H1 (cell line): ENCODE data around the gene MROH8. TPM values are rescaled to one million over a fixed set of nuclear protein-coding genes. Genes with fewer than 3 reads are reported as not detected.

ENCODE experiments used
- CREB1 ChIP-seq: IDR thresholded peaks from 2 replicates; pipeline ENCODE4 v1.6.1; 2012; ENCODE audit warnings: inconsistent platforms
- NRF1 ChIP-seq: IDR thresholded peaks from 2 replicates; pipeline ENCODE4 v1.6.1; 2011; ENCODE audit warnings: mild to moderate bottlenecking, low read depth, low read length, improper control_type of control experiment
- POLR2AphosphoS5 ChIP-seq: IDR thresholded peaks from 2 replicates; pipeline ENCODE4 v1.6.1; 2011; ENCODE audit warnings: low read depth, low read length
- SAP30 ChIP-seq: fragments of 300-600 bp; sonication (generic); IDR thresholded peaks from 2 replicates; pipeline ENCODE4 v1.7.1; 2012; ENCODE audit warnings: low read length, moderate library complexity, mild to moderate bottlenecking, inconsistent platforms; ENCODE audit not compliant: insufficient read depth, insufficient replicate concordance
- polyA plus RNA-seq, 7 experiments: library from polyadenylated mRNA; depleted of rRNA in 3 of 7; stranded (reverse) in 5 of 7; unstranded in 2 of 7; fragments of >200 nt in 5 of 7; fragments of 200-250 nt in 2 of 7; gene quantifications; 1 replicate in 5 of 7; 2 replicates in 1 of 7; 4 replicates in 1 of 7; pipeline versions ENCODE4 v1.2.1 to v1.2.3, GENCODE V29; 2011 to 2013; ENCODE audit warnings: missing spikeins in 2 of 7, mixed read lengths in 2 of 7
- total RNA-seq: library from RNA; stranded (reverse); fragmentation: NEBNext Ultra II Directional; extraction: Animal tissue kit (Norgen Biotek cat#: 25700); gene quantifications from 2 replicates; pipeline ENCODE4 v1.2.1, GENCODE V29; 2021
- TF ChIP-seq, protein P1 (sequence below): fragments of 300-600 bp; sonication (generic); IDR thresholded peaks from 2 replicates; pipeline ENCODE4 v1.7.1; 2012; ENCODE audit warnings: low read length, moderate library complexity, mild to moderate bottlenecking, inconsistent platforms; ENCODE audit not compliant: insufficient replicate concordance
- TF ChIP-seq, protein P2 (sequence below), 3 experiments: IDR thresholded peaks; 1 replicate in 2 of 3; 2 replicates in 1 of 3; pipeline versions ENCODE4 v1.5.1 to v1.6.1; 2011; ENCODE audit warnings: low read length in 3 of 3, mild to moderate bottlenecking in 3 of 3, inconsistent platforms in 2 of 3, low read depth in 1 of 3, moderate library complexity in 1 of 3; ENCODE audit not compliant: insufficient read depth in 1 of 3; ENCODE audit errors: control extremely low read depth in 1 of 3

The MROH8 gene
- total and polyA plus RNA-seq, 2 of the 8 experiments (the other 6 are each of a cell fraction or from before 2014, with no cell fraction given) = 0.50 to 0.86 TPM

DNA sequence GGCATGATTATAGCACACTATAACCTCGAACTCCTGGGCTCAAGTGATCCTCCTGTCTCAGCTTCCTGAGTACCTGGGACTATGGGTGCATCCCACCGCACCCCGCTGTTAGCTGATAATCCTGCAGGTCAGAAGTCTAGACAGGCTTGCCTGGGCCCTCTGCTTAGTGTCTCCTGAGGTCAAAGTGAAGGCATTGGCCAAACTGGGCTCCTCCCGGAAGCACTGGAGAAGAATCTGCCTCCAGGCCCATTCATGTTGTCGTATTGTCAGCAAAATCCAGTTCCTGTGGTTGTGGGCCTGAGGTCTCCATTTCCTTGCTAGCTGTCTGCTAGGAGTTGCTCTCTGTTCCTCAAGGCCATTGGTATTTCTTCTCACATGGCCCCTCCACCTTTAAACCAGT, 6.3 kb upstream of the MROH8 start (continued):
- TF ChIP-seq POLR2AphosphoS5 (no peak), CREB1 (no peak), SAP30 (no peak), NRF1 (no peak)
- TF ChIP-seq, protein P1, sequence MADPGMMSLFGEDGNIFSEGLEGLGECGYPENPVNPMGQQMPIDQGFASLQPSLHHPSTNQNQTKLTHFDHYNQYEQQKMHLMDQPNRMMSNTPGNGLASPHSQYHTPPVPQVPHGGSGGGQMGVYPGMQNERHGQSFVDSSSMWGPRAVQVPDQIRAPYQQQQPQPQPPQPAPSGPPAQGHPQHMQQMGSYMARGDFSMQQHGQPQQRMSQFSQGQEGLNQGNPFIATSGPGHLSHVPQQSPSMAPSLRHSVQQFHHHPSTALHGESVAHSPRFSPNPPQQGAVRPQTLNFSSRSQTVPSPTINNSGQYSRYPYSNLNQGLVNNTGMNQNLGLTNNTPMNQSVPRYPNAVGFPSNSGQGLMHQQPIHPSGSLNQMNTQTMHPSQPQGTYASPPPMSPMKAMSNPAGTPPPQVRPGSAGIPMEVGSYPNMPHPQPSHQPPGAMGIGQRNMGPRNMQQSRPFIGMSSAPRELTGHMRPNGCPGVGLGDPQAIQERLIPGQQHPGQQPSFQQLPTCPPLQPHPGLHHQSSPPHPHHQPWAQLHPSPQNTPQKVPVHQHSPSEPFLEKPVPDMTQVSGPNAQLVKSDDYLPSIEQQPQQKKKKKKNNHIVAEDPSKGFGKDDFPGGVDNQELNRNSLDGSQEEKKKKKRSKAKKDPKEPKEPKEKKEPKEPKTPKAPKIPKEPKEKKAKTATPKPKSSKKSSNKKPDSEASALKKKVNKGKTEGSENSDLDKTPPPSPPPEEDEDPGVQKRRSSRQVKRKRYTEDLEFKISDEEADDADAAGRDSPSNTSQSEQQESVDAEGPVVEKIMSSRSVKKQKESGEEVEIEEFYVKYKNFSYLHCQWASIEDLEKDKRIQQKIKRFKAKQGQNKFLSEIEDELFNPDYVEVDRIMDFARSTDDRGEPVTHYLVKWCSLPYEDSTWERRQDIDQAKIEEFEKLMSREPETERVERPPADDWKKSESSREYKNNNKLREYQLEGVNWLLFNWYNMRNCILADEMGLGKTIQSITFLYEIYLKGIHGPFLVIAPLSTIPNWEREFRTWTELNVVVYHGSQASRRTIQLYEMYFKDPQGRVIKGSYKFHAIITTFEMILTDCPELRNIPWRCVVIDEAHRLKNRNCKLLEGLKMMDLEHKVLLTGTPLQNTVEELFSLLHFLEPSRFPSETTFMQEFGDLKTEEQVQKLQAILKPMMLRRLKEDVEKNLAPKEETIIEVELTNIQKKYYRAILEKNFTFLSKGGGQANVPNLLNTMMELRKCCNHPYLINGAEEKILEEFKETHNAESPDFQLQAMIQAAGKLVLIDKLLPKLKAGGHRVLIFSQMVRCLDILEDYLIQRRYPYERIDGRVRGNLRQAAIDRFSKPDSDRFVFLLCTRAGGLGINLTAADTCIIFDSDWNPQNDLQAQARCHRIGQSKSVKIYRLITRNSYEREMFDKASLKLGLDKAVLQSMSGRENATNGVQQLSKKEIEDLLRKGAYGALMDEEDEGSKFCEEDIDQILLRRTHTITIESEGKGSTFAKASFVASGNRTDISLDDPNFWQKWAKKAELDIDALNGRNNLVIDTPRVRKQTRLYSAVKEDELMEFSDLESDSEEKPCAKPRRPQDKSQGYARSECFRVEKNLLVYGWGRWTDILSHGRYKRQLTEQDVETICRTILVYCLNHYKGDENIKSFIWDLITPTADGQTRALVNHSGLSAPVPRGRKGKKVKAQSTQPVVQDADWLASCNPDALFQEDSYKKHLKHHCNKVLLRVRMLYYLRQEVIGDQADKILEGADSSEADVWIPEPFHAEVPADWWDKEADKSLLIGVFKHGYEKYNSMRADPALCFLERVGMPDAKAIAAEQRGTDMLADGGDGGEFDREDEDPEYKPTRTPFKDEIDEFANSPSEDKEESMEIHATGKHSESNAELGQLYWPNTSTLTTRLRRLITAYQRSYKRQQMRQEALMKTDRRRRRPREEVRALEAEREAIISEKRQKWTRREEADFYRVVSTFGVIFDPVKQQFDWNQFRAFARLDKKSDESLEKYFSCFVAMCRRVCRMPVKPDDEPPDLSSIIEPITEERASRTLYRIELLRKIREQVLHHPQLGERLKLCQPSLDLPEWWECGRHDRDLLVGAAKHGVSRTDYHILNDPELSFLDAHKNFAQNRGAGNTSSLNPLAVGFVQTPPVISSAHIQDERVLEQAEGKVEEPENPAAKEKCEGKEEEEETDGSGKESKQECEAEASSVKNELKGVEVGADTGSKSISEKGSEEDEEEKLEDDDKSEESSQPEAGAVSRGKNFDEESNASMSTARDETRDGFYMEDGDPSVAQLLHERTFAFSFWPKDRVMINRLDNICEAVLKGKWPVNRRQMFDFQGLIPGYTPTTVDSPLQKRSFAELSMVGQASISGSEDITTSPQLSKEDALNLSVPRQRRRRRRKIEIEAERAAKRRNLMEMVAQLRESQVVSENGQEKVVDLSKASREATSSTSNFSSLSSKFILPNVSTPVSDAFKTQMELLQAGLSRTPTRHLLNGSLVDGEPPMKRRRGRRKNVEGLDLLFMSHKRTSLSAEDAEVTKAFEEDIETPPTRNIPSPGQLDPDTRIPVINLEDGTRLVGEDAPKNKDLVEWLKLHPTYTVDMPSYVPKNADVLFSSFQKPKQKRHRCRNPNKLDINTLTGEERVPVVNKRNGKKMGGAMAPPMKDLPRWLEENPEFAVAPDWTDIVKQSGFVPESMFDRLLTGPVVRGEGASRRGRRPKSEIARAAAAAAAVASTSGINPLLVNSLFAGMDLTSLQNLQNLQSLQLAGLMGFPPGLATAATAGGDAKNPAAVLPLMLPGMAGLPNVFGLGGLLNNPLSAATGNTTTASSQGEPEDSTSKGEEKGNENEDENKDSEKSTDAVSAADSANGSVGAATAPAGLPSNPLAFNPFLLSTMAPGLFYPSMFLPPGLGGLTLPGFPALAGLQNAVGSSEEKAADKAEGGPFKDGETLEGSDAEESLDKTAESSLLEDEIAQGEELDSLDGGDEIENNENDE = no peak
- TF ChIP-seq, protein P2, sequence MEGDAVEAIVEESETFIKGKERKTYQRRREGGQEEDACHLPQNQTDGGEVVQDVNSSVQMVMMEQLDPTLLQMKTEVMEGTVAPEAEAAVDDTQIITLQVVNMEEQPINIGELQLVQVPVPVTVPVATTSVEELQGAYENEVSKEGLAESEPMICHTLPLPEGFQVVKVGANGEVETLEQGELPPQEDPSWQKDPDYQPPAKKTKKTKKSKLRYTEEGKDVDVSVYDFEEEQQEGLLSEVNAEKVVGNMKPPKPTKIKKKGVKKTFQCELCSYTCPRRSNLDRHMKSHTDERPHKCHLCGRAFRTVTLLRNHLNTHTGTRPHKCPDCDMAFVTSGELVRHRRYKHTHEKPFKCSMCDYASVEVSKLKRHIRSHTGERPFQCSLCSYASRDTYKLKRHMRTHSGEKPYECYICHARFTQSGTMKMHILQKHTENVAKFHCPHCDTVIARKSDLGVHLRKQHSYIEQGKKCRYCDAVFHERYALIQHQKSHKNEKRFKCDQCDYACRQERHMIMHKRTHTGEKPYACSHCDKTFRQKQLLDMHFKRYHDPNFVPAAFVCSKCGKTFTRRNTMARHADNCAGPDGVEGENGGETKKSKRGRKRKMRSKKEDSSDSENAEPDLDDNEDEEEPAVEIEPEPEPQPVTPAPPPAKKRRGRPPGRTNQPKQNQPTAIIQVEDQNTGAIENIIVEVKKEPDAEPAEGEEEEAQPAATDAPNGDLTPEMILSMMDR (IDR thresholded peaks at IDR 0.05; ENCODE audit: control extremely low read depth in 1 of 3, insufficient read depth in 1 of 3, low read depth in 1 of 3, low read length in 3 of 3) = no peak
